ENCODE data around the gene FOXP3.

Gene FOXP3

GRCh38 chrX:49214996-49215526 is 49.4 kb downstream of the FOXP3 start:
- no peak for DNase-seq (ENCODE audit: low spot score)

- DNase-seq (ENCODE audit: low spot score): no peak
Observed at GRCh38 chrX:49214416-49214815, 50.1 kb downstream of the FOXP3 start.

GRCh38 chrX:49212861-49213260 is 51.6 kb downstream of the FOXP3 start:
- DNase-seq (ENCODE audit: low spot score): no peak

GRCh38 chrX:49212209-49212608 is 52.3 kb downstream of the FOXP3 start:
- DNase-seq (ENCODE audit: low spot score): no peak

DNA sequence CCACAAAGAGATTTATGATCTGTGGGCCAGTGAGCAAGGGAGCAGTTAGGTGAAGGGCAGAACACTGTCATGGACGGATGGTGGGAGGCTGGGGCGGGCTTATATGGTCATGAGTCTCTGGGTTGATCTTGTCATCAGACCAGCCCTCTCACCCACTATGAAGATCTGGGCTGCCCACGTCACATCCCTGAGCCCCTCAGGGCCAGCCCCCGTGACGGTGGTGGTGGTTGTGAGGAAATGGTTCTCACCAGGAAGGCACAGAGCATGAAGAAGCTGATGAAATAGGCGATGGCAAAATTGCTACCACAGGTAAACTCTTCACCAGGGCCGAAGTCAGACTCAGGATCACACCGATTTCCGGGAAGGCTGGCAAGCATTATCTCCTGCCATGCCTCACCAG is 53.4 kb downstream of the FOXP3 start:
- DNase-seq (ENCODE audit: low spot score): no peak

DNA sequence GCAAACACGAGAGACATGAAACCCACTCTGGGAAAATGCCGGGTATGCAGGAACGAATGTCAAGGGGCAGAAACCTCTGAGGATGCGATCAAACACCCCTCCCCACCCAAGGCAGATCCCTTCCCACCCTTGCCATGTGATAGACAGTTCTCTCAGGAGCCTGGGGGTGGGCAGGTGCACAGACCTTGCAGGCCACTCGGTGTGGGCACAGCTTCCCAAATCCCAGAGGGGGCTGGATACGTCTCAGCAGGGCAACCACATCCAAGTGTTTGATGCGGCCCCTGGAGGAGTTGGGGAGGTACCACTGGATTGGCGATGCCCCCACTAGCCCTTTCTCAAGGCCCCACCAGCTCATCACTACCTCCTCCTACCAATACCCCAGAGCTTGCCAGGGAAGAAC is 54.1 kb downstream of the FOXP3 start:
- DNase-seq (ENCODE audit: low spot score): no peak

GRCh38 chrX:49209434-49210251 is 54.9 kb downstream of the FOXP3 start:
- peak; percentile 22 for DNase-seq (ENCODE audit: low spot score)

DNA sequence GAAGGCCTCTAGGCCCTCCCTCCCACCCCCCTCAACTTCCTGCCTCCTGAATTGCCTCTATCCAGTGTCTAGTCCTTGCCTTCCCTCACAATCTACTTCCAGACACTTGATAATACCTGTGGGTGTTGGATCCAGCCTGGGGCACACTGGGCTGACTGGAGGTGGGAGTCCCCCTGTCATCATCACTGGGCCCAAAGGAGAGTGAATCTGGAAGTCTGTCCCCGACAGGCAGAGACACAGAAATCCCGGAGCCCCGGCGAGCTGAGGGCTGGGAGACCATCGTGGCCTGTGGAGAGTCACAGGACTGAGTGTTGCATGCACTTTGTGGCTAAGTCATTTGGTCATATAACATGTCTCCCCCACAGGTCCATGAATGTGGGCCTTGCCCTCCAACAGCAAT is 56.1 kb downstream of the FOXP3 start:
- DNase-seq (ENCODE audit: low spot score): no peak

- DNase-seq (ENCODE audit: low spot score): no peak
Observed at GRCh38 chrX:49206543-49206942, 58.0 kb downstream of the FOXP3 start.

GRCh38 chrX:49205443-49205842 is 59.1 kb downstream of the FOXP3 start:
- DNase-seq (ENCODE audit: low spot score): no peak

DNA sequence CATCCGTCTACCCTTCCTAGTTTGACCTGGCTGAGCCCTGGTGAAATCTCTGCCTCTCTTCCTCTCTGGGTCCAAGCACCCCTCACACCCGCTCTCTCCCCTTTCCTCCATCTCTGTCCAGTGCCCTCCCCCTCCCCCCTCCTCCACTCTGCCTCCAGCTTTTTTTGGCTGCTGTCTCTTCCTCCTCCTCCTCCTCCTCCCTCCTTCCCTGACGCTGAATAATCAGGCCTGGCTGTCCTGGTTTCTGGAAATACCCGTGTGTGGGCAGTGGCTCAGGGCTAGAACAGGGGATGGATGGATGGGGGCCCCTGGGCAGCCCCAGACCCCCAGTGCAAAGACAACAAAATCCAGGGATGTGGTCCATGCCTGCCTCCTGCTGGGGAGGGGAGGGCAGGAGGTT is 59.8 kb downstream of the FOXP3 start:
- DNase-seq (ENCODE audit: low spot score): no peak

- no peak for DNase-seq (ENCODE audit: low spot score)
Observed at GRCh38 chrX:49204017-49204416, 60.5 kb downstream of the FOXP3 start.

- no peak for DNase-seq (ENCODE audit: low spot score)
Observed at GRCh38 chrX:49203536-49203935, 61.0 kb downstream of the FOXP3 start.

- DNase-seq (ENCODE audit: low spot score): no peak
Observed at GRCh38 chrX:49202022-49202421, 62.5 kb downstream of the FOXP3 start.
